Mucosa of rectum (tissue), 2 donors: Measurements from ENCODE around the gene HSPA12A.

Experiments used
- H3K27ac ChIP-seq, 2 donors: one replicate each; pipeline ENCODE4 v1.7.0; 2013; ENCODE audit warnings: inconsistent platforms in 2 of 2, low read depth in 2 of 2, low read length in 2 of 2
- H3K27me3 ChIP-seq, 2 donors: one replicate each; pipeline ENCODE4 v1.7.0; 2013; ENCODE audit warnings: low read length in 2 of 2; ENCODE audit not compliant: control insufficient read depth in 2 of 2, insufficient read depth in 2 of 2
- H3K36me3 ChIP-seq, 2 donors: one replicate each; pipeline ENCODE4 v1.7.0; 2013; ENCODE audit warnings: low read length in 2 of 2; ENCODE audit not compliant: control insufficient read depth in 2 of 2, insufficient read depth in 2 of 2
- H3K4me1 ChIP-seq, 2 donors: one replicate each; pipeline ENCODE4 v1.7.0; 2013; ENCODE audit warnings: low read length in 2 of 2, mild to moderate bottlenecking in 1 of 2; ENCODE audit not compliant: control insufficient read depth in 2 of 2, insufficient read depth in 2 of 2
- H3K4me3 ChIP-seq, 2 donors: one replicate each; pipeline ENCODE4 v1.7.0; 2013; ENCODE audit warnings: low read length in 2 of 2
- H3K9ac ChIP-seq, 2 donors: one replicate each; pipeline ENCODE4 v1.7.0; 2013; ENCODE audit warnings: low read length in 2 of 2, low read depth in 1 of 2, mild to moderate bottlenecking in 1 of 2
- H3K9me3 ChIP-seq, 2 donors: one replicate each; pipeline ENCODE4 v1.7.0; 2013; ENCODE audit warnings: low read length in 2 of 2; ENCODE audit not compliant: control insufficient read depth in 2 of 2
- donor health status: healthy.
- donor health status: Normal muscosa, but diverticular disease.

HSPA12A gene

GRCh38 chr10:116729243-116729642 is 13.1 kb downstream of the HSPA12A start:
- Histone ChIP-seq H3K27ac (no peak overlapping the region), H3K27me3 (no peaks in the 10 kb centered on the region), H3K9me3 (no peaks in the 10 kb centered on the region), H3K36me3 (no peaks in the 10 kb centered on the region), H3K4me3 (no peak overlapping the region), H3K9ac (no peak overlapping the region), H3K4me1 (no peaks in the 10 kb centered on the region)

GRCh38 chr10:116728526-116729096 is 13.8 kb downstream of the HSPA12A start:
- Histone ChIP-seq H3K27ac (no peak overlapping the region), H3K9me3 (no peaks in the 10 kb centered on the region), H3K9ac (no peak overlapping the region), H3K36me3 (no peaks in the 10 kb centered on the region), H3K4me1 (no peaks in the 10 kb centered on the region), H3K4me3 (no peak overlapping the region), H3K27me3 (no peaks in the 10 kb centered on the region)

GRCh38 chr10:116723428-116724281 is 18.7 kb downstream of the HSPA12A start:
- Histone ChIP-seq H3K9ac (no peak overlapping the region), H3K36me3 (no peaks in the 10 kb centered on the region), H3K4me1 (peaks cover 5 to 14% of the 10 kb centered on the region in 2 donors), H3K4me3 (no peak overlapping the region), H3K9me3 (no peaks in the 10 kb centered on the region), H3K27ac (no peak overlapping the region), H3K27me3 (no peaks in the 10 kb centered on the region)

GRCh38 chr10:116722736-116723427 is 19.5 kb downstream of the HSPA12A start:
- Histone ChIP-seq H3K27me3 (no peaks in the 10 kb centered on the region), H3K36me3 (no peaks in the 10 kb centered on the region), H3K9me3 (no peaks in the 10 kb centered on the region), H3K4me3 (no peak overlapping the region), H3K4me1 (peaks cover 5 to 14% of the 10 kb centered on the region in 2 donors), H3K27ac (no peak overlapping the region), H3K9ac (no peak overlapping the region)

GRCh38 chr10:116721547-116722392 is 20.6 kb downstream of the HSPA12A start:
- Histone ChIP-seq H3K36me3 (no peaks in the 10 kb centered on the region), H3K9ac (no peak overlapping the region), H3K27me3 (peaks cover 0 to 2% of the 10 kb centered on the region in 2 donors), H3K4me1 (peaks cover 5 to 14% of the 10 kb centered on the region in 2 donors), H3K27ac (no peak overlapping the region), H3K4me3 (no peak overlapping the region), H3K9me3 (no peaks in the 10 kb centered on the region)

- H3K27me3 ChIP-seq = peaks cover 0 to 2% of the 10 kb centered on the region in 2 donors
- H3K4me3 ChIP-seq = no peak overlapping the region
- no peaks in the 10 kb centered on the region for H3K36me3 ChIP-seq
- peaks cover 5 to 14% of the 10 kb centered on the region in 2 donors for H3K4me1 ChIP-seq
- H3K9me3 ChIP-seq = no peaks in the 10 kb centered on the region
- no peak overlapping the region for H3K9ac ChIP-seq
- H3K27ac ChIP-seq = no peak overlapping the region
Observed at GRCh38 chr10:116720668-116721546, 21.5 kb downstream of the HSPA12A start.

- Histone ChIP-seq H3K9ac (no peak overlapping the region), H3K9me3 (no peaks in the 10 kb centered on the region), H3K27ac (no peak overlapping the region), H3K4me1 (peaks cover 5 to 14% of the 10 kb centered on the region in 2 donors), H3K27me3 (peaks cover 0 to 2% of the 10 kb centered on the region in 2 donors), H3K36me3 (no peaks in the 10 kb centered on the region), H3K4me3 (no peak overlapping the region)
Observed at GRCh38 chr10:116720241-116720643, 22.1 kb downstream of the HSPA12A start.

GRCh38 chr10:116719804-116720203 is 22.6 kb downstream of the HSPA12A start:
- Histone ChIP-seq H3K27ac (no peak overlapping the region), H3K27me3 (peaks cover 0 to 2% of the 10 kb centered on the region in 2 donors), H3K36me3 (no peaks in the 10 kb centered on the region), H3K9ac (no peak overlapping the region), H3K9me3 (no peaks in the 10 kb centered on the region), H3K4me3 (no peak overlapping the region), H3K4me1 (peaks cover 5 to 14% of the 10 kb centered on the region in 2 donors)

- Histone ChIP-seq H3K36me3 (no peaks in the 10 kb centered on the region), H3K9ac (no peak overlapping the region), H3K27me3 (peaks cover 0 to 2% of the 10 kb centered on the region in 2 donors), H3K4me3 (no peak overlapping the region), H3K4me1 (peaks cover 5 to 14% of the 10 kb centered on the region in 2 donors), H3K27ac (no peak overlapping the region), H3K9me3 (no peaks in the 10 kb centered on the region)
Observed at GRCh38 chr10:116718058-116718457, 24.3 kb downstream of the HSPA12A start.
